Fibroblast of lung (primary cell): ENCODE measurements around the gene USP47.

Experiments
- CTCF ChIP-seq, 2 donors: IDR thresholded peaks in 1 of 2; conservative IDR thresholded peaks in 1 of 2; 1 replicate in 1 of 2; 2 replicates in 1 of 2; pipeline ENCODE4 v1.5.1; 2011 to 2012; ENCODE audit warnings: low read length in 2 of 2, control low read depth in 1 of 2, inconsistent platforms in 1 of 2, low read depth in 1 of 2, mild to moderate bottlenecking in 1 of 2
- EZH2 ChIP-seq: IDR thresholded peaks from 2 replicates; pipeline ENCODE4 v1.5.1; 2012; ENCODE audit warnings: low read length, control low read depth, mild to moderate bottlenecking; ENCODE audit errors: missing control alignments

GRCh38 chr11:11909727-11910126 lies 68.0 kb downstream of the USP47 start:
- TF ChIP-seq EZH2 (no peak), CTCF (conservative IDR thresholded peaks at IDR 0.05 in 1 of 2, IDR thresholded peaks at IDR 0.05 in 1 of 2; ENCODE audit: low read depth in 1 of 2, low read length in 2 of 2) (no peak)
